ENCODE data around the gene WDR46. TPM values are rescaled to one million over a fixed set of nuclear protein-coding genes. Genes with fewer than 3 reads are reported as not detected.

The WDR46 gene
- total and polyA plus RNA-seq, 10 of the 15 experiments (the other 5 are each of a cell fraction or from before 2014, with no cell fraction given): 10.1 to 147 (median 86.0) TPM

- in situ Hi-C loops (cut with MboI): no loop called here
- H3K27me3 ChIP-seq (replicated peaks in 1 of 2; ENCODE audit: control insufficient read depth in 2 of 2, insufficient read depth in 2 of 2, low read length in 1 of 2): no peaks in the 10 kb centered on the region
- ATAC-seq: no peak
- CTCF ChIA-PET: no interaction called here
- 83% methylated on average over 8 of the region's 8 CpGs for WGBS (ENCODE audit: insufficient coverage, insufficient replicate concordance, low lambda C conversion rate, missing lambda C conversion rate)
- no peak overlapping the region for H3K4me2 ChIP-seq (ENCODE audit: control insufficient read depth, insufficient read depth)
- no peak overlapping the region for H3K9ac ChIP-seq (ENCODE audit: control insufficient read depth, insufficient read depth, low read length)
- peaks cover 1% of the 10 kb centered on the region; the same call in 1 of the 2 replicates for H3K4me1 ChIP-seq (ENCODE audit: control insufficient read depth, insufficient read depth, low read length)
- H4K20me1 ChIP-seq (ENCODE audit: control insufficient read depth, insufficient read depth): peaks cover 5% of the 10 kb centered on the region; the same call in 1 of the 2 replicates
- intact Hi-C loops (cut with micrococcal nuclease; ENCODE audit: unreplicated experiment): no loop called here
- peaks cover 19 to 24% of the 10 kb centered on the region in 2 experiments for H3K36me3 ChIP-seq (ENCODE audit: control insufficient read depth in 2 of 2, insufficient read depth in 2 of 2, low read length in 1 of 2)
- H3K4me3 ChIP-seq: no peak overlapping the region
- no peak for DNase-seq (ENCODE audit: low read depth, low spot score)
- SMC1A ChIA-PET (ENCODE audit: uncharacterized antibody, unreplicated experiment): interaction anchor here (0.6 kb wide), 1 partner anchor 27 kb away, joined by 3 read pairs; no protein-coding TSS in a partner anchor
- POLR2A ChIA-PET: no interaction called here
- BruUV-seq (replicated peaks): no TSS peak
- no peaks in the 10 kb centered on the region for H3K9me3 ChIP-seq (replicated peaks; ENCODE audit: control insufficient read depth, insufficient read depth, low read length)
- no peak overlapping the region for H3K27ac ChIP-seq (ENCODE audit: control insufficient read depth, insufficient read depth)
- RAD21 ChIA-PET (ENCODE audit: unreplicated experiment): no interaction called here
- TF ChIP-seq SREBF1 (IDR thresholded peaks at IDR 0.05; ENCODE audit: low read length): no peak
- TF ChIP-seq ZNF384 (IDR thresholded peaks at IDR 0.05; ENCODE audit: borderline replicate concordance, low read depth, low read length): no peak
- 0 out of 2 replicates have a peak, but pooled peaks have one; percentile 17 for TF ChIP-seq POLR2A (IDR thresholded peaks at IDR 0.05; ENCODE audit: low read depth, low read length)
- peaks cover 23% of the 10 kb centered on the region for H3K79me2 ChIP-seq (ENCODE audit: control insufficient read depth, insufficient read depth, low read length)
- no peak for FAIRE-seq
- H2AFZ ChIP-seq (ENCODE audit: control insufficient read depth, low read depth, low read length): no peak overlapping the region
Measured at GRCh38 chr6:33305052-33305451, 16.0 kb upstream of the WDR46 start.

DNA sequence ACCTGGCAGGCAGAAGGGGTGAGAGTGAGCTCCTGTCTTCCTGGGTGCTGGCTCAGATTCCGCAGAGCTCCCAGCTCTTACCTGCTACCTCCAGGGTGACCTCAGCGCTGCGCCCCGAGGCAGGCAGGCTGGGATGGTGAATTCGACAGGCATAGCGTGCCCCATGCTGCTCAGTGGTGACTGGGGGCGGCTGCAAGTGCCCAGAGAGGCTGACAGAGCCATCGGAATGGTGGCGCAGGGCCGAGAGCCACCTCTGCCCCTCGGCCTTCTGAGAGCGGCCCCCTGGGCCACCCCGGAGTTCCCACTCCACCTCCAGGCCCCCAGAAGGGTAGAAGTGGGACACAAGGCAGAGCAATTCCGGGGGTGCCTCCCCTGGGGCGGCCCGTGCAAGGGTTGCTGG, 15.2 kb upstream of the WDR46 start:
- Histone ChIP-seq H3K4me2 (ENCODE audit: control insufficient read depth, insufficient read depth) (no peak overlapping the region), H3K9ac (ENCODE audit: control insufficient read depth, insufficient read depth, low read length) (no peak overlapping the region), H2AFZ (ENCODE audit: control insufficient read depth, low read depth, low read length) (no peak overlapping the region), H3K4me1 (ENCODE audit: control insufficient read depth, insufficient read depth, low read length) (peaks cover 4% of the 10 kb centered on the region; the same call in 1 of the 2 replicates), H3K27me3 (replicated peaks in 1 of 2; ENCODE audit: control insufficient read depth in 2 of 2, insufficient read depth in 2 of 2, low read length in 1 of 2) (no peaks in the 10 kb centered on the region), H3K79me2 (ENCODE audit: control insufficient read depth, insufficient read depth, low read length) (peaks cover 19% of the 10 kb centered on the region), H3K27ac (ENCODE audit: control insufficient read depth, insufficient read depth) (no peak overlapping the region), H3K9me3 (replicated peaks; ENCODE audit: control insufficient read depth, insufficient read depth, low read length) (no peaks in the 10 kb centered on the region), H3K4me3 (no peak overlapping the region), H3K36me3 (ENCODE audit: control insufficient read depth in 2 of 2, insufficient read depth in 2 of 2, low read length in 1 of 2) (peaks cover 19 to 24% of the 10 kb centered on the region in 2 experiments), H4K20me1 (ENCODE audit: control insufficient read depth, insufficient read depth) (peaks cover 5% of the 10 kb centered on the region; the same call in 1 of the 2 replicates)
- CTCF ChIA-PET: no interaction called here
- intact Hi-C loops (cut with micrococcal nuclease; ENCODE audit: unreplicated experiment): no loop called here
- WGBS (ENCODE audit: insufficient coverage, insufficient replicate concordance, low lambda C conversion rate, missing lambda C conversion rate): 93% methylated on average over 16 of the region's 16 CpGs
- SMC1A ChIA-PET (ENCODE audit: uncharacterized antibody, unreplicated experiment): no interaction called here
- FAIRE-seq (no peak), DNase-seq (ENCODE audit: low read depth, low spot score) (no peak), ATAC-seq (no peak)
- POLR2A ChIA-PET: no interaction called here
- BruUV-seq (replicated peaks): no TSS peak
- in situ Hi-C loops (cut with MboI): no loop called here
- RAD21 ChIA-PET (ENCODE audit: unreplicated experiment): interaction anchor here (0.9 kb wide), 1 partner anchor 9 kb away, joined by 3 read pairs; no protein-coding TSS in a partner anchor
- no peak for TF ChIP-seq RELB (IDR thresholded peaks at IDR 0.05; ENCODE audit: low read depth)
- TF ChIP-seq, protein P1, sequence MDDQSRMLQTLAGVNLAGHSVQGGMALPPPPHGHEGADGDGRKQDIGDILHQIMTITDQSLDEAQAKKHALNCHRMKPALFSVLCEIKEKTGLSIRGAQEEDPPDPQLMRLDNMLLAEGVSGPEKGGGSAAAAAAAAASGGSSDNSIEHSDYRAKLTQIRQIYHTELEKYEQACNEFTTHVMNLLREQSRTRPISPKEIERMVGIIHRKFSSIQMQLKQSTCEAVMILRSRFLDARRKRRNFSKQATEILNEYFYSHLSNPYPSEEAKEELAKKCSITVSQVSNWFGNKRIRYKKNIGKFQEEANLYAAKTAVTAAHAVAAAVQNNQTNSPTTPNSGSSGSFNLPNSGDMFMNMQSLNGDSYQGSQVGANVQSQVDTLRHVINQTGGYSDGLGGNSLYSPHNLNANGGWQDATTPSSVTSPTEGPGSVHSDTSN (IDR thresholded peaks at IDR 0.05; ENCODE audit: insufficient replicate concordance, low read depth, low read length): no peak
- no peak for TF ChIP-seq GABPA (IDR thresholded peaks at IDR 0.05; ENCODE audit: low read depth)
- TF ChIP-seq RB1 (IDR thresholded peaks at IDR 0.05; ENCODE audit: borderline replicate concordance): no peak
- no peak for TF ChIP-seq SP1 (IDR thresholded peaks at IDR 0.05; ENCODE audit: low read depth, low read length)
- TF ChIP-seq RELA (IDR thresholded peaks at IDR 0.05; ENCODE audit: borderline replicate concordance, partially characterized antibody): no peak
- no peak for TF ChIP-seq EED (IDR thresholded peaks at IDR 0.05; ENCODE audit: low read depth)
- TF ChIP-seq, protein P2, sequence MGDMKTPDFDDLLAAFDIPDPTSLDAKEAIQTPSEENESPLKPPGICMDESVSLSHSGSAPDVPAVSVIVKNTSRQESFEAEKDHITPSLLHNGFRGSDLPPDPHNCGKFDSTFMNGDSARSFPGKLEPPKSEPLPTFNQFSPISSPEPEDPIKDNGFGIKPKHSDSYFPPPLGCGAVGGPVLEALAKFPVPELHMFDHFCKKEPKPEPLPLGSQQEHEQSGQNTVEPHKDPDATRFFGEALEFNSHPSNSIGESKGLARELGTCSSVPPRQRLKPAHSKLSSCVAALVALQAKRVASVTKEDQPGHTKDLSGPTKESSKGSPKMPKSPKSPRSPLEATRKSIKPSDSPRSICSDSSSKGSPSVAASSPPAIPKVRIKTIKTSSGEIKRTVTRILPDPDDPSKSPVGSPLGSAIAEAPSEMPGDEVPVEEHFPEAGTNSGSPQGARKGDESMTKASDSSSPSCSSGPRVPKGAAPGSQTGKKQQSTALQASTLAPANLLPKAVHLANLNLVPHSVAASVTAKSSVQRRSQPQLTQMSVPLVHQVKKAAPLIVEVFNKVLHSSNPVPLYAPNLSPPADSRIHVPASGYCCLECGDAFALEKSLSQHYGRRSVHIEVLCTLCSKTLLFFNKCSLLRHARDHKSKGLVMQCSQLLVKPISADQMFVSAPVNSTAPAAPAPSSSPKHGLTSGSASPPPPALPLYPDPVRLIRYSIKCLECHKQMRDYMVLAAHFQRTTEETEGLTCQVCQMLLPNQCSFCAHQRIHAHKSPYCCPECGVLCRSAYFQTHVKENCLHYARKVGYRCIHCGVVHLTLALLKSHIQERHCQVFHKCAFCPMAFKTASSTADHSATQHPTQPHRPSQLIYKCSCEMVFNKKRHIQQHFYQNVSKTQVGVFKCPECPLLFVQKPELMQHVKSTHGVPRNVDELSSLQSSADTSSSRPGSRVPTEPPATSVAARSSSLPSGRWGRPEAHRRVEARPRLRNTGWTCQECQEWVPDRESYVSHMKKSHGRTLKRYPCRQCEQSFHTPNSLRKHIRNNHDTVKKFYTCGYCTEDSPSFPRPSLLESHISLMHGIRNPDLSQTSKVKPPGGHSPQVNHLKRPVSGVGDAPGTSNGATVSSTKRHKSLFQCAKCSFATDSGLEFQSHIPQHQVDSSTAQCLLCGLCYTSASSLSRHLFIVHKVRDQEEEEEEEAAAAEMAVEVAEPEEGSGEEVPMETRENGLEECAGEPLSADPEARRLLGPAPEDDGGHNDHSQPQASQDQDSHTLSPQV (IDR thresholded peaks at IDR 0.05): no peak
- TF ChIP-seq SIN3A (IDR thresholded peaks at IDR 0.05; ENCODE audit: low read depth, low read length): no peak

Measured in GM12878 (cell line).